HG03135 (cell line): ENCODE data around the gene CROCC2.

ENCODE experiments used
- ATAC-seq: cut with Tn5 transposase; IDR thresholded peaks from one replicate; pipeline ENCODE4 v1.9.1; 2021; ENCODE audit warnings: mild to moderate bottlenecking, moderate library complexity; ENCODE audit not compliant: unreplicated experiment

CROCC2 gene

GRCh38 chr2:240983361-240983995 lies 77.3 kb downstream of the CROCC2 start:
- no peak for ATAC-seq

GRCh38 chr2:240983996-240984498 lies 77.9 kb downstream of the CROCC2 start:
- no peak for ATAC-seq

GRCh38 chr2:240985881-240986786 lies 80.0 kb downstream of the CROCC2 start:
- ATAC-seq, result no peak

GRCh38 chr2:240986787-240987411 lies 80.8 kb downstream of the CROCC2 start:
- no peak for ATAC-seq

GRCh38 chr2:240987588-240987987 lies 81.5 kb downstream of the CROCC2 start:
- ATAC-seq, result no peak

- no peak for ATAC-seq
Measured at GRCh38 chr2:240988146-240988545, 82.0 kb downstream of the CROCC2 start.

- ATAC-seq, result no peak
Measured at GRCh38 chr2:240988571-240989271, 82.6 kb downstream of the CROCC2 start.

- ATAC-seq, result no peak
Measured at GRCh38 chr2:240989451-240990265, 83.5 kb downstream of the CROCC2 start.

- ATAC-seq, result no peak
Measured at GRCh38 chr2:240990266-240990529, 84.1 kb downstream of the CROCC2 start.

- no peak for ATAC-seq
Measured at GRCh38 chr2:240990726-240991377, 84.7 kb downstream of the CROCC2 start.

GRCh38 chr2:240991378-240992263 lies 85.5 kb downstream of the CROCC2 start:
- no peak for ATAC-seq

- ATAC-seq, result no peak
Measured at GRCh38 chr2:240992572-240993291, 86.6 kb downstream of the CROCC2 start.

GRCh38 chr2:240993446-240994170 lies 87.5 kb downstream of the CROCC2 start:
- ATAC-seq, result no peak

- no peak for ATAC-seq
Measured at GRCh38 chr2:240994171-240994896, 88.2 kb downstream of the CROCC2 start.

- no peak for ATAC-seq
Measured at GRCh38 chr2:240995041-240996021, 89.2 kb downstream of the CROCC2 start.
